Type B pancreatic cell (in vitro differentiated cells): ENCODE results near the gene CERKL. TPM values are rescaled to one million over a fixed set of nuclear protein-coding genes. Genes with fewer than 3 reads are reported as not detected.

Experiments
- DNase-seq: peaks from one replicate; pipeline ENCODE4 v3.0.0; 2021; ENCODE audit warnings: mixed read lengths; ENCODE audit not compliant: unreplicated experiment; ENCODE audit errors: extremely low spot score
- H3K27ac Mint-ChIP-seq: 2 replicates; pipeline ENCODE4 v1.8.0; 2021; ENCODE audit warnings: mild to moderate bottlenecking, mixed read lengths
- H3K27me3 Mint-ChIP-seq: 2 replicates; pipeline ENCODE4 v1.8.0; 2021; ENCODE audit warnings: mixed read lengths
- H3K36me3 Mint-ChIP-seq: 2 replicates; pipeline ENCODE4 v1.8.0; 2021; ENCODE audit warnings: mixed read lengths
- H3K4me1 Mint-ChIP-seq: one replicate; pipeline ENCODE4 v1.8.0; 2021; ENCODE audit warnings: mixed read lengths; ENCODE audit not compliant: unreplicated experiment
- H3K4me3 Mint-ChIP-seq: 2 replicates; pipeline ENCODE4 v1.8.0; 2021; ENCODE audit warnings: mild to moderate bottlenecking, mixed read lengths
- H3K9me3 Mint-ChIP-seq: 2 replicates; pipeline ENCODE4 v1.8.0; 2021; ENCODE audit warnings: mixed read lengths
- total RNA-seq: library from RNA; stranded (reverse); gene quantifications from 2 replicates; pipeline ENCODE4 v1.2.1, GENCODE V29; 2021; ENCODE audit warnings: low replicate concordance
- TF ChIP-seq, protein P1 (sequence below): fragments of 200-600 bp; sonication (generic); conservative IDR thresholded peaks from 2 replicates; pipeline ENCODE4 v1.5.0; 2021; ENCODE audit warnings: antibody characterized with exemption, mild to moderate bottlenecking

CERKL gene
- total RNA-seq, 1 donor from 2014 or later: 2.9 TPM

DNA sequence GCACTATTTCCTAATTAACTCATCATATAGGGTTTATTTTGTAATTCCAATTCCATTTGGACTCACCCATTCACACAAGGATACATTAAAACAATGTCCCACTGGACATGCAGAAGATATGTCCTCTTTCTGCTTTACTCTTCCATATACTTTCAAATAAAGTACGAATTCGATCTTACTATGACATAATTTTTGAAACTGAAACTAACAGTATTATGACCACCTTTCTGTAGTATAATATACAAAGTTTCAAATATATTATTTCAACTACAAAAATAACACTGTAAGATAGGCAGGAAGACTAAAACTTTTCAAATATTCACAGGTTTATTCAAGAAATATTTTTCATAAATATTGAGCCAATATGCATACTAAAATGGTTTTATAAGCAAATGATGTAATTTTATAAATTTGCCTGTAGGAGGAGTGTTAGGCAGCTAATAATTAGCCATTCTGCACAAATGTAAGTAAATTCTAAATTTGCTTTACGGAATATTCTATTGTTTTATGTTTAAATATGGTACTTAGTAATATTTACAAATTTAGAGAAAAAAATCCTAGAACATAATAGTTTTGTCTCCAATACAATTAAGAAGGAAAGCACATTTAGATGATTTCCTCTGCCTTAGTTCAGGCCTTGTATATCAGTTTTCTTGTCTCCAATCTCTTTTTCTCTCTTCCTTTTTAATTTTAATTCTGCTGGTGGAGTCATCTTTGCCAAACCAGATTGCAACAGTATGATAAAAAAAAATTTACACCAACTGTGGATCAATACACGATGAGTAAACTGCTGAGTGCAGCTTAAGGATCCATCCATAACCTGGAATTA, 85.9 kb downstream of the CERKL start:
- Mint-ChIP-seq H3K4me3 (no peak overlapping the region), H3K27me3 (no peaks in the 10 kb centered on the region), H3K4me1 (peaks cover 6% of the 10 kb centered on the region), H3K9me3 (no peaks in the 10 kb centered on the region), H3K27ac (no peak overlapping the region), H3K36me3 (no peaks in the 10 kb centered on the region)
- DNase-seq: no peak
- TF ChIP-seq, protein P1, sequence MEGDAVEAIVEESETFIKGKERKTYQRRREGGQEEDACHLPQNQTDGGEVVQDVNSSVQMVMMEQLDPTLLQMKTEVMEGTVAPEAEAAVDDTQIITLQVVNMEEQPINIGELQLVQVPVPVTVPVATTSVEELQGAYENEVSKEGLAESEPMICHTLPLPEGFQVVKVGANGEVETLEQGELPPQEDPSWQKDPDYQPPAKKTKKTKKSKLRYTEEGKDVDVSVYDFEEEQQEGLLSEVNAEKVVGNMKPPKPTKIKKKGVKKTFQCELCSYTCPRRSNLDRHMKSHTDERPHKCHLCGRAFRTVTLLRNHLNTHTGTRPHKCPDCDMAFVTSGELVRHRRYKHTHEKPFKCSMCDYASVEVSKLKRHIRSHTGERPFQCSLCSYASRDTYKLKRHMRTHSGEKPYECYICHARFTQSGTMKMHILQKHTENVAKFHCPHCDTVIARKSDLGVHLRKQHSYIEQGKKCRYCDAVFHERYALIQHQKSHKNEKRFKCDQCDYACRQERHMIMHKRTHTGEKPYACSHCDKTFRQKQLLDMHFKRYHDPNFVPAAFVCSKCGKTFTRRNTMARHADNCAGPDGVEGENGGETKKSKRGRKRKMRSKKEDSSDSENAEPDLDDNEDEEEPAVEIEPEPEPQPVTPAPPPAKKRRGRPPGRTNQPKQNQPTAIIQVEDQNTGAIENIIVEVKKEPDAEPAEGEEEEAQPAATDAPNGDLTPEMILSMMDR: peak; percentile 64

DNA sequence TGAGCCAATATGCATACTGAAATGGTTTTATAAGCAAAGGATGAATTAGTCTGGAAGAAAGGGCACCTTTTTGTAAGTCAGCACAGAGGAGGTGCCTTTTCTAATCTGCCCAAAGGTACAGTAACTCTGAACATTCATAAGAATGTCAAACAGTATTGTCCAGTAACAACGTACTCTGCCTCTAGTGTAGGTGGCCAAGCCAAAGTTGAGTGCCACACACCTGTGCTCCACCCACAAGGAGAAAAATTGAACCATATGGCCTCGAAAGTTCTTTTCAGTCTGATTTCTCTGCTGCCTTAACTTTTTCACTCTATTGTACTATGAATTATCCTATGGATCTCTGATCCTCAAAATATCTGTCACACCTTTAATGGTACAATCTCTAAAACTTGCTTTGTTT, 86.8 kb downstream of the CERKL start:
- TF ChIP-seq, protein P1: no peak
- Mint-ChIP-seq H3K4me3 (no peak overlapping the region), H3K9me3 (no peaks in the 10 kb centered on the region), H3K27ac (no peak overlapping the region), H3K36me3 (no peaks in the 10 kb centered on the region), H3K4me1 (peaks cover 6% of the 10 kb centered on the region), H3K27me3 (no peaks in the 10 kb centered on the region)
- no peak for DNase-seq

DNA sequence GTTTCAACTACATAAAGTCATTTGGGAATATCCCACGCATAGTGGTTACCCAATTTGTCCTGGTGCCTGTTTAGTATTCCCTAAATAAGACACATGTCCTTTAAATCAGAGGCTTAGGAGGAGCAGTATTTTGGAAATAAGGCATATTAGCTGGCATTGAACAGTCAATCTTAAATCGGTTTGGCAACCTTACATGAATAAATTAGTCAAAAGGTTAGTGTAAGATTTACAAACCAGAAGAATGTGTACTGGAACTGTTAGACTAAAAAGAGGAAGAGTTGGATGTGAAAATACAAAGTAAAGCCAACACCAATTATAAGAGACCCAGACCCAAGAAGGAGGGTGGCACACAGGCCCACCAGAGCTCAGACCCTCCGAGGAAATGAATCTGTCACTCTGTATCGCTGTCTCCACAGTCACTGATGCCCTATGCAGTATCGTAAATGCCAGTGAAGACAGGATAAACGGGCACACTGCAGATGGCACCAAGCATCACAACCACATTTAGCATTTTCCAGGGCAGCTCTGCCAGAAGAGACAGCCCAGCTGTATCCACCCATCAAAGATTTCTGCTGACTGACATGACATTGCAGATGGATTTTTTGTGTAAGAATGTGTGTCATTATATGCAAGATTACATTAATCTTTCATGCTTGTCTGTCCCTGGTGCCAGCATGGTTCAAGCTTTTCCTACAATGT, 90.4 kb downstream of the CERKL start:
- Mint-ChIP-seq H3K27me3 (no peaks in the 10 kb centered on the region), H3K9me3 (no peaks in the 10 kb centered on the region), H3K36me3 (no peaks in the 10 kb centered on the region)

DNA sequence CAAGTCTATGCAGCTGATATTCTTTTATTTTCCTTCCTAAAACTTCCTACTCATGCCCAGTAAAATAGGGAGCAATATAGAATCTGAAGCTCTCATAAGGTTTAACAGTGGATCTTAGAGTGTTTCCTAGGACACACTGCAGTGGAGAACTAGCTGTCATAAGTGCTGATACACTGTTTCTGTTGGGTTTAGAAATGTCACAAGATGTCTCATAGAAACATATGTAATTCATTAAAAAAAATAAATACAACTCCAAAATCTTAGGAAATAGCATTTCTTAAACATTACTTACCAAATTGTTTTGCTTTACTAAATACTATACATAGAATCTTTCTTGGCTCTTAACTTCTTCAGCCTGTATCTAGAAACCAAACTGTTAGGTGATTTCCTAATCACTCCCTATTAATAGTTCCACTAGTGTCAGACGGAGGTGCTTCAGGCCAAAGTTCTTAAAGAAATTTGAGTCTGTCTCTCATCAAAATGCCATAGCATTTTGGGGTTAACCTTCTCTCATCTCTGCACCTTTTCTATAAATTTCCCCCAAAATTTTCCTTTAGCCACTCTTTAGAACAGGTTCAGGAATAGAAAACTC, 93.7 kb downstream of the CERKL start:
- Mint-ChIP-seq H3K9me3 (no peaks in the 10 kb centered on the region), H3K27ac (no peak overlapping the region), H3K4me1 (no peaks in the 10 kb centered on the region), H3K4me3 (no peak overlapping the region), H3K36me3 (no peaks in the 10 kb centered on the region), H3K27me3 (no peaks in the 10 kb centered on the region)
- TF ChIP-seq, protein P1: no peak
- no peak for DNase-seq

More for the DNA sequence above, 90.4 kb downstream of the CERKL start:
- Mint-ChIP-seq H3K27ac (no peak overlapping the region), H3K4me3 (no peak overlapping the region), H3K4me1 (no peaks in the 10 kb centered on the region)
- TF ChIP-seq, protein P1: no peak
- no peak for DNase-seq

DNA sequence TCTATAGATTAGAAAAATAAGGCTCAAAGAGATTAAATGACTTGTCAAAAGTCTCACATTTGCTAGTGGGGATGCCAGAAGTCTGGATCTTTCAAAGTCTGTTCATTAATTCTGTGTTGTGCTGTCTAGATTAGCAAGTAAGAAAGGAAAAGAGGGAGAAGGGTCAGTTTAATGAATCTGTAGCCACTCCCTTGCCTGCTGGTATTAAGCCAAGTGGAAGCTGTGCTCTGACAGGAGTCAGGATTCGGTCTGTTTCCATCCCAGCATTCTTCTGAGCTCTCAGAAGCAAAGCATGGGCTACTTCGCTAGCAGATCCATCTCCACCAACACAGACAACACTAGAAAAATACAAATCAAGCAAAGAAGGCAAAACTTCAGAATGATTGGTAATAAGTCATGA, 98.5 kb downstream of the CERKL start:
- no peaks in the 10 kb centered on the region for H3K9me3 Mint-ChIP-seq
- H3K4me3 Mint-ChIP-seq: no peak overlapping the region
- DNase-seq: no peak
- TF ChIP-seq, protein P1: no peak
- no peaks in the 10 kb centered on the region for H3K27me3 Mint-ChIP-seq
- H3K4me1 Mint-ChIP-seq: peaks cover 8% of the 10 kb centered on the region
- no peak overlapping the region for H3K27ac Mint-ChIP-seq
- H3K36me3 Mint-ChIP-seq: no peaks in the 10 kb centered on the region
